ENCODE data around the gene PNMA1. TPM values are rescaled to one million over a fixed set of nuclear protein-coding genes. Genes with fewer than 3 reads are reported as not detected.

The PNMA1 gene
- total and polyA plus RNA-seq, 2 donors (not counting 1 experiment from before 2014, with no cell fraction given) = 9.5 to 31.6 TPM

GRCh38 chr14:73752297-73752992 is 38.3 kb upstream of the PNMA1 start:
- Mint-ChIP-seq H3K27ac (peak overlapping the region; percentile 94), H3K9me3 (ENCODE audit: insufficient read depth) (no peaks in the 10 kb centered on the region), H3K27me3 (no peaks in the 10 kb centered on the region), H3K4me3 (peak overlapping the region; percentile 88), H3K4me1 (peaks cover 95% of the 10 kb centered on the region)
- Histone ChIP-seq H4K20me1 (ENCODE audit: control insufficient read depth, insufficient read depth, low read length, poor library complexity, severe bottlenecking) (peaks cover 95% of the 10 kb centered on the region), H3K4me2 (replicated peaks; ENCODE audit: low read depth, low read length, poor library complexity, severe bottlenecking) (peak overlapping the region; percentile 93), H3K27me3 (replicated peaks in 1 of 4; ENCODE audit: control extremely low read depth in 1 of 4, control insufficient read depth in 3 of 4, insufficient read depth in 4 of 4, low read length in 3 of 4) (no peaks in the 10 kb centered on the region), H3K27ac (ENCODE audit: low read length in 2 of 2) (peak overlapping the region; percentile 86 to 90), H3K4me3 (ENCODE audit: control extremely low read depth in 1 of 5, extremely low read depth in 1 of 5, insufficient read depth in 1 of 5, low read depth in 2 of 5, low read length in 4 of 5) (peak overlapping the region in 3 of 5 experiments; percentile 43 to 56 (median 48)), H3K9ac (ENCODE audit: low read length) (peak overlapping the region; percentile 61), H2AFZ (ENCODE audit: insufficient read depth, low read depth, low read length, poor library complexity, severe bottlenecking) (no peak overlapping the region), H3K9me3 (ENCODE audit: control extremely low read depth in 1 of 3, control insufficient read depth in 2 of 3, insufficient read depth in 1 of 3, low read length in 2 of 3) (no peaks in the 10 kb centered on the region), H3K4me1 (ENCODE audit: control insufficient read depth in 2 of 2, insufficient read depth in 2 of 2, low read length in 2 of 2) (peaks cover 95 to 99% of the 10 kb centered on the region in 2 donors), H3K79me2 (ENCODE audit: control insufficient read depth, insufficient read depth, low read length) (peaks cover 100% of the 10 kb centered on the region), H3K36me3 (replicated peaks in 1 of 2; ENCODE audit: control extremely low read depth in 1 of 2, control insufficient read depth in 1 of 2, extremely low read depth in 1 of 2, insufficient read depth in 2 of 2, low read length in 1 of 2) (peaks cover 0 to 5% of the 10 kb centered on the region in 2 experiments)
- DNase-seq (peak; percentile 69), ATAC-seq (ENCODE audit: low read depth) (no peak)
- POLR2A ChIA-PET = interaction anchor here (0.8 to 12.5 kb wide), 5 partner anchors 13 to 75 kb away, joined by 3 to 183 read pairs (median 6); no protein-coding TSS in a partner anchor
- TF ChIP-seq EZH2 (IDR thresholded peaks at IDR 0.05; ENCODE audit: borderline replicate concordance, insufficient read depth, low read depth, low read length, poor library complexity, severe bottlenecking) = no peak
- TF ChIP-seq, protein P1, sequence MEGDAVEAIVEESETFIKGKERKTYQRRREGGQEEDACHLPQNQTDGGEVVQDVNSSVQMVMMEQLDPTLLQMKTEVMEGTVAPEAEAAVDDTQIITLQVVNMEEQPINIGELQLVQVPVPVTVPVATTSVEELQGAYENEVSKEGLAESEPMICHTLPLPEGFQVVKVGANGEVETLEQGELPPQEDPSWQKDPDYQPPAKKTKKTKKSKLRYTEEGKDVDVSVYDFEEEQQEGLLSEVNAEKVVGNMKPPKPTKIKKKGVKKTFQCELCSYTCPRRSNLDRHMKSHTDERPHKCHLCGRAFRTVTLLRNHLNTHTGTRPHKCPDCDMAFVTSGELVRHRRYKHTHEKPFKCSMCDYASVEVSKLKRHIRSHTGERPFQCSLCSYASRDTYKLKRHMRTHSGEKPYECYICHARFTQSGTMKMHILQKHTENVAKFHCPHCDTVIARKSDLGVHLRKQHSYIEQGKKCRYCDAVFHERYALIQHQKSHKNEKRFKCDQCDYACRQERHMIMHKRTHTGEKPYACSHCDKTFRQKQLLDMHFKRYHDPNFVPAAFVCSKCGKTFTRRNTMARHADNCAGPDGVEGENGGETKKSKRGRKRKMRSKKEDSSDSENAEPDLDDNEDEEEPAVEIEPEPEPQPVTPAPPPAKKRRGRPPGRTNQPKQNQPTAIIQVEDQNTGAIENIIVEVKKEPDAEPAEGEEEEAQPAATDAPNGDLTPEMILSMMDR (IDR thresholded peaks at IDR 0.05) = peak; percentile 53
- CTCF ChIA-PET = interaction anchor here (1.1 to 17.2 kb wide), 6 partner anchors 9 to 73 kb away, joined by 3 to 220 read pairs (median 110); no protein-coding TSS in a partner anchor
- intact Hi-C loops (cut with micrococcal nuclease) = loop anchor here (1.0 to 5.0 kb wide), 3 partner anchors 8 to 135 kb away; partner anchors contain the start of genes PNMA1 and ZNF410
- WGBS (ENCODE audit: insufficient coverage) = 50% methylated on average over 6 of the region's 7 CpGs
